GM18508 (cell line): ENCODE results near the gene C5orf34.
"Not testable (repeated sequence)": the region's sequence is repeated elsewhere in the genome, so short reads cannot be mapped to it uniquely, and the experiment has no call there.

Experiments used
- ATAC-seq: cut with Tn5 transposase; IDR thresholded peaks from one replicate; pipeline ENCODE4 v1.9.1; 2021; ENCODE audit warnings: moderate number of reproducible peaks; ENCODE audit not compliant: insufficient read depth, unreplicated experiment

C5orf34 gene, protein sequence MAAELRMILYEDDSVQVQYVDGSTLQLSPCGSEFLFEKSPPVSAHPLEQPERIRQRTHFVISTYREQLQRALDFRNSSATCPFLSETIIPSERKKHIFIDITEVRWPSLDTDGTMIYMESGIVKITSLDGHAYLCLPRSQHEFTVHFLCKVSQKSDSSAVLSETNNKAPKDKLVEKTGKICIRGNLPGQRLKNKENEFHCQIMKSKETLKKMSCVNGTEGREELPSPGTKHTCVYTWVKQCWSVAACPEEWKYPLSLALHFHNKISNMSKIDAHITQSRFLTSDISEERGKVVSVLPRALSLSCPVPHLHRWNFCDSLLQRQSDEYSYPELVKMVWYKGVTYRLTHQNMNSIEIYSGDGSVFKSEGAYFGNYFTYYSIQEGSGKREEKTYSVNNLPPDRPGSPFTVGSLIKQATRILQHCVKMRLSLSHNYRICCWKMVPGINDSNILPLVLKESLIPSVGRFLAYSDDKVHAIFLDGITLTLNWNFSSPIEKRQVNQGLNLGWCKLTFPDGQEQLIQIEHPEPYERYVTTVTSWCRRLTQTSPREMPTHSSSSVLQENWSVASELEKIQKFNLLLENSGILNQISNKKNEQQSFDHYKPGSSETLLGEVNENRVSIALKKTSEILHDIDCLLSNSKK

DNA sequence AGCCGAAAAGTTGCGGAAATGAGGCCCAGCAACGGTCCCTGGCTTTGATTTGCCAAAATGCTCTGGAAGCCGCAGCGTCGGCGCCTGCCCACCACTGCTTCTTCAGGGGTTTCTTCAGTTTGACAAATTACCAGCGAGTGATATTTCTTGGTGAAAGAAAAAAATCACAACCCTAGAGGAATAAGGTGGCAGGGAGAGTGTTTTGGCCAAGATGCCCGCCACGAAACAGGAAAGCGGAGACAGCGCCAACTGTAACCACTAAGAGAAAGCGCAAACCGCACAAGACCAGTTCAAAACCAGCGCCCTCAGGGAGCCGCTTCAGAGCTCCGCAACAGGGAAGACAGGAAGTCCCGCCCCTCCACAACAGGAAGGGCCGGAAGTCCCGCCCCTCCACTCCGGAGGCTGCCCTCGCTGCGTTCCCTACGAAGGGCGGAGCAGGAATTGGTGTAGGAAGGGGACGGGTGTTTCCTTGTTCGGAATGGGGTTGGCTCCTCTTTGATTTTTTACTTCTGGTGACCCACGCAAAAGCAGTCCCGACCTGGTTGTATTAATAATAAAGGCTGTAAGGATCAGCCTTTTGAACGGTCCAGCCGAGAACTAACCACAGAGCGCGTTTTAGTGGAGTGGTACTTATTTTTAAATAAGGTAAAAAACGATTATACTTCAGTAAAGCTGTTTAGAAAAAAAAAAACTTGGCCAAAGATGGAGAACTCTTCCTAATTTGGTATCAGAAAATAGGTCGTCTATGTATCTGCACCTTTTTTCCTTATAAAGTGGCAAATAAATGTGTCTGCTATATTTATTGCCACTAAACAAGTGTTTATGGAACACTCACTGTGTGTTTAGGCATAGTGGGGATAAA lies at the start of gene C5orf34:
Gene C5orf34, minus strand, starts transcription at position 333 of the 862 bp plus-strand sequence. CDS start 5,809 bp downstream, outside the sequence.
- peak; percentile 86 for ATAC-seq

DNA sequence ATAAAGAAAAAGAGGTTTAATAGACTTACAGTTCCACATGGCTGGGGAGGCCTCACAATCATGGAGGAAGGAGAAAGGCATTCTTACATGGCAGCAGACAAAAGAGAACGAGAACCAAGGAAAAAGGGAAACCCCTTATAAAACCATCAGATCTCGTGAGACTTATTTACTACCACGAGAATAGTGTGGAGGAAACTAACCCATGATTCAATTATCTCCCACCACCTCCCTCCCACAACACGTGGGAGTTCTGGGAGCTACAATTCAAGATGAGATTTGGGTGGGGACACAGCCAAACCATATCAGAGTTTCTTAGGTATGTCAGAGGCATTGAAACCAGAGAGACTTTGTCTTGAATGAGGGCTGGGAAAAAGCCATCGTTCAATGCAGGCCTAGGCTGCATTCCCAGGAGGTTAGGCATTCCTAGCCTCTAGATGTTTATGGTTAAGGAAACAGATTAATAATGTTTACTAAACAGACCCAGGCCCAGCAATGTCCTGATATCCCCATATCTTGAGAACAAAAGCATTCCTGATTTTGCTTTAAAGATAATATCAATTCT lies 49.4 kb upstream of the C5orf34 start:
- ATAC-seq, result no peak

DNA sequence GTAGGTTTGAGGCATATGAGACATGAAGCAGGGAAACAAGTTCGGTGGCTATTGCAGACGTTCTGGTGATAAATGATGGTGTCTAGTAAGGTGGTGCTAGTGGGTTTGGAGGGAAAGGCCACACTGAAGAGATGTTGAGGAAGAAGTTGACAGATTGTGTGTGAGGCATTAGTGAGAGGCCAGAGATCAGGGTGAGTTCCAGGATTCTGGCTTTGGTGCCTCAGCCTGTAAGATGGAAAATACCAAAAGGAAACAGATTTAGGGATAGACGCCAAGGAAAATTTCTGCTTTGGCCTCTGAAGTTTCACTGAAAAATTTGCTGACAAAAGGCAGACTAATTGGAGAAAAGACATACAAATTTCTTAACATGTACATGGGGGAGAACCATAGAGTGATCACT lies 48.4 kb upstream of the C5orf34 start:
- ATAC-seq, result no peak

DNA sequence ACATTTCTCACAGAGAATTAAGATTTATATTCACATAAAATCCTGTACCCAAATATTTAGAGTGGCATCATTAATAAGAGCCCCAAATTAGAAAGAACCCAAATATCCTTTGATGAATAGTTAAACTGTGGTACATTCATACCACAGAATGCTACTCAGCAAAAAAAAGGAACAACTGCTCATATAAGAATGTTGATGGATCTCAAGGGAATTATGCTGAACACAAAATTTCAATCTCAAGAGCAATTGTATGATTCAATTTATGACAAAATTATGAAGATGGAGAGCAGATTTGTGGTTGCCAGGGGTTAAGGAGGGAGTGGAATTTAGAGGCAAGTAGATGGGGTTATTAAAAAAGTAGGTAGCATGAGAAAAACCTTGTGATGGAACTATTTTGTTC lies 46.4 kb upstream of the C5orf34 start:
- no peak for ATAC-seq

DNA sequence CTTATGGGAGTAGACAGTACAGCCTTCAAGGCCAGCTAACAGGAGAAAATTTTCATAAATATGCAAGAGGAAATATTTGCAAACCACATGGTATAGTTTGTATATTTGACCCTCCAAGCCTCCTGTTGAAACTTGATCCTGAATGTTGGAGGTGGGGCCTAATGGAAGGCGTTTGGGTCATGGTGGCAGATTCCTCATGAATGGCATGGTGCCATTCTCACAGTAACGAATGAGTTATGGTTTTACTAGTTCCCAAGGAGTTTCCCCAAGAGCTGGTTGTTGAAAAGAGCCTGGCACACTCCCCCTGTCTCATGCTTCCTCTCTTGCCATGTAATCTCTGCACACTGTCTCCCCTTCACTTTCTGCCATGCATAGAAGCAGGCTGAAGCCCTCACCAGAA lies 45.2 kb upstream of the C5orf34 start:
- ATAC-seq, result no peak

- peak; percentile 41 for ATAC-seq
Measured at GRCh38 chr5:43556857-43557542, 42.1 kb upstream of the C5orf34 start, which contains the start of gene PAIP1. Gene PAIP1 (minus strand): TSS chr5:43557077. CDS start chr5:43556846, 231 bp downstream.

GRCh38 chr5:43556607-43556856 lies 41.6 kb upstream of the C5orf34 start:
- ATAC-seq, result peak; percentile 67

GRCh38 chr5:43555895-43556606 lies 41.1 kb upstream of the C5orf34 start:
- peak; percentile 2 for ATAC-seq

GRCh38 chr5:43554497-43554896 lies 39.5 kb upstream of the C5orf34 start:
- no peak for ATAC-seq

DNA sequence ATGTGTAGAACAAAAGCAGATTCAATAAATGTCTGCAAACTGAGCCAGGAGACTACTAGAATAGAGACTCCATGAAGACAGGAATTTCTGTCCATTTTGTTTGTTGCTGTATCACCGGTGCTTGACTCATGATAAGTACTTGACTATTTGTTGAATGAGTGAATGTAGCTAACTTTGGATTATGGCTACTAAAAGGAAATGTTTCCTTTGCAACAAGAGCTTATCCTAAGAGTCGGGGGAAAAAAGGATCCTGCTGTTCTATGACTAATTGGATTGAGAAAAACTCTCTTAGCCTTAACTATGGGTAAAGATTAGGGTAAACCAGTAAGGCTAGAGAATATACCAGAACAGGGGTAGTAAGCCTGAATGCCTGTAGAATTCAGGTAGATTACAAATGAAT lies 38.4 kb upstream of the C5orf34 start:
- ATAC-seq, result no peak

DNA sequence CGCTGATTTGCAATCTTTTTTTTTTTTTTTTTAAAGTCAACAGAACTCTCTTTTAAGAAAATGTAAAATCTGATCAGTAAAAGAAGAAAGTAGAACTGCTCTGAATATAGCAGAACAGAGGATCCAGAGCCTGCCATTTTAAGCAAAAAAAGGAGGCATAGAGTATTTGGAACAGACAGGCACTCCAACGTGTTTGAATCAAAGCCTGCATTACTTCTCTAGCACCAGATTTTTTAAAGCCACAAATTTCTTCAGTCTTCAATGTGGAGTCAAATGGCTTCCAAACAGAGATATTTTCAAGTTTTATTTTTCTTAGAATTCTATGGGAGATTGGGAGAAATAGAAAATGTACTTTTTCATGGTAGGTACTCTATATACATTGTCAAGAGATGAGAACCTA lies 36.8 kb upstream of the C5orf34 start:
- ATAC-seq, result no peak

- not testable (repeated sequence) for ATAC-seq
Measured at GRCh38 chr5:43549272-43549671, 34.3 kb upstream of the C5orf34 start.

GRCh38 chr5:43548358-43548757 lies 33.4 kb upstream of the C5orf34 start:
- no peak for ATAC-seq

GRCh38 chr5:43547532-43547931 lies 32.6 kb upstream of the C5orf34 start:
- ATAC-seq, result no peak

GRCh38 chr5:43543434-43543833 lies 28.5 kb upstream of the C5orf34 start:
- no peak for ATAC-seq

DNA sequence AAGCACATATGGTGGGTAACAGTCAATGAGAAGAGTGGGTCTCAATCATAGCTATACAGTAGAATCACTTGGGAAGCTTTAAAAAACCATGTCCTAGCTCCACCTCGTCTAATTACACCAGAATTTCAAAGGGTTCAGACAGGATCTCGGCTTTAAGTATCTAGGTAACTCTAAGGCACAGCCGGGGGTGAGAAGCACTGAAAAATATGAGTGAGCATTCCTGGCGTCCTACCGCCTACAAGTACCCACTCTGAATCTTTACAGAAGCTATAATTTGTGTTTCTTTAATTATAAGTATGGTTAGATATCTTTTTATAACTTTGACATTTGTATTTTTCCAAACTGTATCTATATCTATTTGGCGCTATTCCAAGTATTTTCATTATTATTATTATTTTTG lies 25.8 kb upstream of the C5orf34 start:
- ATAC-seq, result no peak

DNA sequence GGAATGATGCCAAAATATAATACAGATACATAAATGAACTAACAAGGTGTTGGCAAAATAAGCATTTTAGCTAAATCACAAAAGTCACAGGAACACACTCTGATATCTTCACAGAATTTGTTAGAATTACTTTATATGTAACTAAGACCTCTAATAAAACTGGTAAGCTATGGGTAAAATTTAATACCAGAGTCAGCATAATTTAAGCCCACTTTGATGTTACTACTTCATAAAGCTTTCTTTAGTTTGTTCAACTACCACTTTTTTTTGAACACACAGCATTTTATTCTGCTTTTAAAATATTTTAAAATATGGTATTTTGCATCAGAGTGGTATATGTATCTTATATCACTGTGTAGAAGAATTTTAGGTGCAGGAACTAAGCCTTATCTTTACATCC lies 22.0 kb upstream of the C5orf34 start:
- ATAC-seq, result no peak

- no peak for ATAC-seq
Measured at GRCh38 chr5:43533646-43534045, 18.7 kb upstream of the C5orf34 start.

GRCh38 chr5:43530648-43531047 lies 15.7 kb upstream of the C5orf34 start:
- ATAC-seq, result no peak

- ATAC-seq, result no peak
Measured at GRCh38 chr5:43523662-43524072, 8.7 kb upstream of the C5orf34 start.
